PC-9 (cell line): ENCODE data around the gene DCAF16.

Experiments used
- EZH2 ChIP-seq: fragments of 200-600 bp; sonication (generic); IDR thresholded peaks from 2 replicates; pipeline ENCODE4 v1.8.0; 2017; ENCODE audit warnings: antibody characterized with exemption, low read depth
- TF ChIP-seq, protein P1 (sequence below): fragments of 200-600 bp; sonication (generic); conservative IDR thresholded peaks from 2 replicates; pipeline ENCODE4 v1.6.1; 2017; ENCODE audit warnings: mixed run types, antibody characterized with exemption, mild to moderate bottlenecking, moderate library complexity

DNA sequence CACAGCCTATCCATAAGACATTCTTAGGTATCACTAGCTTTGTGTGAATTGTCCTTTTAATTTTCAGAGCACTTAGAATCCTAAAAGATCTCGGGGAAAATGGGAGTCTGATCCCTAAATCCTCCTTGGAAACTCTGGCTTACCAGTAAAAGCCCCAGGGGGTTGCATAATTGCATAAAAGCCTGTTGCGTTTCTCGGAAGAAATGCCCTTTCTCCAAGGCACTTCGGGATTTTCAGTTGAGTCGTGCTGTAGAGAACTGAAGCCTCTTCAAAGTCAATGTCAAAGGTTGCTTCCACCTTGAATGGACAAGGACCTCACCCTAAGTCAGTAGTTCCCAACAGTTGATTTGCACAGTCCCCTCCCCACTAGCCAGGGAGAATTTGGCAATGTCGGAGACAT is 49.9 kb downstream of the DCAF16 start:
- TF ChIP-seq, protein P1, sequence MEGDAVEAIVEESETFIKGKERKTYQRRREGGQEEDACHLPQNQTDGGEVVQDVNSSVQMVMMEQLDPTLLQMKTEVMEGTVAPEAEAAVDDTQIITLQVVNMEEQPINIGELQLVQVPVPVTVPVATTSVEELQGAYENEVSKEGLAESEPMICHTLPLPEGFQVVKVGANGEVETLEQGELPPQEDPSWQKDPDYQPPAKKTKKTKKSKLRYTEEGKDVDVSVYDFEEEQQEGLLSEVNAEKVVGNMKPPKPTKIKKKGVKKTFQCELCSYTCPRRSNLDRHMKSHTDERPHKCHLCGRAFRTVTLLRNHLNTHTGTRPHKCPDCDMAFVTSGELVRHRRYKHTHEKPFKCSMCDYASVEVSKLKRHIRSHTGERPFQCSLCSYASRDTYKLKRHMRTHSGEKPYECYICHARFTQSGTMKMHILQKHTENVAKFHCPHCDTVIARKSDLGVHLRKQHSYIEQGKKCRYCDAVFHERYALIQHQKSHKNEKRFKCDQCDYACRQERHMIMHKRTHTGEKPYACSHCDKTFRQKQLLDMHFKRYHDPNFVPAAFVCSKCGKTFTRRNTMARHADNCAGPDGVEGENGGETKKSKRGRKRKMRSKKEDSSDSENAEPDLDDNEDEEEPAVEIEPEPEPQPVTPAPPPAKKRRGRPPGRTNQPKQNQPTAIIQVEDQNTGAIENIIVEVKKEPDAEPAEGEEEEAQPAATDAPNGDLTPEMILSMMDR: no peak
- TF ChIP-seq EZH2: no peak
